Fibroblast of lung (primary cell): ENCODE results near the gene NEK10. TPM values are rescaled to one million over a fixed set of nuclear protein-coding genes. Genes with fewer than 3 reads are reported as not detected.

ENCODE experiments used
- DNase-seq, 2 donors: peaks; one replicate each; pipeline versions ENCODE4 v3.0.0 to v3.0.0-alpha.2; 2010; ENCODE audit warnings: low read depth in 2 of 2
- H2AFZ ChIP-seq: 2 replicates; pipeline ENCODE4 v1.5.1; 2012; ENCODE audit warnings: low read length, control low read depth, inconsistent platforms
- H3K27ac ChIP-seq: 2 replicates; pipeline ENCODE4 v1.5.1; 2011; ENCODE audit warnings: low read length, control low read depth; ENCODE audit not compliant: insufficient read depth
- H3K27me3 ChIP-seq: 2 replicates; pipeline ENCODE4 v1.5.1; 2011; ENCODE audit warnings: mild to moderate bottlenecking, low read length; ENCODE audit not compliant: control insufficient read depth, insufficient read depth
- H3K36me3 ChIP-seq: 2 replicates; pipeline ENCODE4 v1.5.1; 2011; ENCODE audit warnings: low read length; ENCODE audit not compliant: control insufficient read depth, insufficient read depth
- H3K4me1 ChIP-seq: 2 replicates; pipeline ENCODE4 v1.5.1; 2011; ENCODE audit warnings: low read length; ENCODE audit not compliant: control insufficient read depth, insufficient read depth; ENCODE audit errors: extremely low read depth
- H3K4me2 ChIP-seq: 2 replicates; pipeline ENCODE4 v1.5.1; 2011; ENCODE audit warnings: low read length, control low read depth; ENCODE audit not compliant: insufficient read depth; ENCODE audit errors: extremely low read depth
- H3K4me3 ChIP-seq, 4 experiments: fragments of 200-600 bp in 1 of 4; sonication (generic) in 1 of 4; replicated peaks in 1 of 4; 2 replicates each; pipeline ENCODE4 v1.5.1; 2011 to 2016; ENCODE audit warnings: low read length in 4 of 4, low read depth in 3 of 4, mild to moderate bottlenecking in 3 of 4, control low read depth in 2 of 4, inconsistent platforms in 1 of 4, mixed read lengths in 1 of 4; ENCODE audit not compliant: insufficient read depth in 1 of 4; ENCODE audit errors: control extremely low read depth in 1 of 4
- H3K79me2 ChIP-seq: 2 replicates; pipeline ENCODE4 v1.5.1; 2012; ENCODE audit warnings: mild to moderate bottlenecking, low read length, inconsistent platforms; ENCODE audit not compliant: control insufficient read depth, insufficient read depth
- H3K9ac ChIP-seq: 2 replicates; pipeline ENCODE4 v1.5.1; 2011; ENCODE audit warnings: mild to moderate bottlenecking, low read length, control low read depth; ENCODE audit not compliant: insufficient read depth
- H3K9me3 ChIP-seq: 2 replicates; pipeline ENCODE4 v1.5.1; 2012; ENCODE audit warnings: low read depth, low read length; ENCODE audit not compliant: control insufficient read depth, insufficient read depth
- H4K20me1 ChIP-seq: 2 replicates; pipeline ENCODE4 v1.5.1; 2011; ENCODE audit warnings: low read length; ENCODE audit not compliant: control insufficient read depth, insufficient read depth; ENCODE audit errors: extremely low read depth
- CTCF ChIP-seq, 2 donors: IDR thresholded peaks in 1 of 2; conservative IDR thresholded peaks in 1 of 2; 1 replicate in 1 of 2; 2 replicates in 1 of 2; pipeline ENCODE4 v1.5.1; 2011 to 2012; ENCODE audit warnings: low read length in 2 of 2, control low read depth in 1 of 2, inconsistent platforms in 1 of 2, low read depth in 1 of 2, mild to moderate bottlenecking in 1 of 2
- EZH2 ChIP-seq: IDR thresholded peaks from 2 replicates; pipeline ENCODE4 v1.5.1; 2012; ENCODE audit warnings: low read length, control low read depth, mild to moderate bottlenecking; ENCODE audit errors: missing control alignments
- polyA plus RNA-seq, 2 donors: library from polyadenylated mRNA; depleted of rRNA in 1 of 2; stranded (reverse) in 1 of 2; unstranded in 1 of 2; fragments of >200 nt; gene quantifications; 2 replicates each; pipeline ENCODE4 v1.2.1, GENCODE V29; 2011 to 2012; ENCODE audit warnings: missing spikeins in 1 of 2
- total RNA-seq: library from RNA; depleted of rRNA; stranded (reverse); fragments of >200 nt; gene quantifications from 2 replicates; pipeline ENCODE4 v1.2.1, GENCODE V29; 2014

NEK10 gene
- total and polyA plus RNA-seq, 2 donors (not counting 1 experiment from before 2014, with no cell fraction given), result 1.4 to 23.0 TPM

- no peaks in the 10 kb centered on the region for H3K9me3 ChIP-seq
- H3K4me3 ChIP-seq, result no peak overlapping the region
- no peak overlapping the region for H3K4me2 ChIP-seq
- H3K36me3 ChIP-seq, result no peaks in the 10 kb centered on the region
- H2AFZ ChIP-seq, result no peak overlapping the region
- DNase-seq, result no peak
- no peak overlapping the region for H3K9ac ChIP-seq
- H3K79me2 ChIP-seq, result no peaks in the 10 kb centered on the region
- H3K27me3 ChIP-seq, result no peaks in the 10 kb centered on the region
- TF ChIP-seq EZH2 (no peak), CTCF (conservative IDR thresholded peaks at IDR 0.05 in 1 of 2, IDR thresholded peaks at IDR 0.05 in 1 of 2; ENCODE audit: low read depth in 1 of 2, low read length in 2 of 2) (no peak)
- H4K20me1 ChIP-seq, result no peaks in the 10 kb centered on the region
- H3K4me1 ChIP-seq, result no peaks in the 10 kb centered on the region
- H3K27ac ChIP-seq, result no peak overlapping the region
Measured at GRCh38 chr3:27060336-27060735, 308.8 kb downstream of the NEK10 start.

Other genes with a start within 250 kb of the NEK10 start
- 176 and 214 TPM in 2 replicates for gene SLC4A7, start 115.0 kb upstream of the NEK10 start, total RNA-seq
- 23.8 TPM in 2 replicates for gene SLC4A7, start 115.0 kb upstream of the NEK10 start, polyA plus RNA-seq